Measurements from ENCODE around the gene RARS2. TPM values are rescaled to one million over a fixed set of nuclear protein-coding genes. Genes with fewer than 3 reads are reported as not detected.

The RARS2 gene
- total RNA-seq, 1 donor from 2014 or later = 48.3 TPM

DNA sequence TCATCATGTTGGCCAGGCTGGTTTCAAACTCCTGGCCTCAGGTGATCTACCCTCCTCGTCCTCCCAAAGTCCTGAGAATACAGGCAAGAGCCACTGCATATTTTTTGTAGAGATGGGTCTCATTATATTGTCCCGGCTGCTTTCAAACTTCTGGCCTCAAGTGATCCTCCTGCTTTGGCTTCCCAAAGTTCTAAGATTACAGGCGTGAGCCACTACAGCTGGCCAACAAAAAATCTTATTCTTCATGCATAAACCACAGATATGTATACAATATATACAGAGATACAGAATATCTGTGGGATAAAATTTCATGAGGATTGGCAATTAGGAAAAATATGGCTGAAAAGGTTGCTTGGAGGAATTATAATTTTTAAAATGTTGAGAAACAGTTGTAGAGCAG, 67.1 kb downstream of the RARS2 start:
- H3K9ac ChIP-seq (ENCODE audit: low read length) = no peak overlapping the region
- peaks cover 8% of the 10 kb centered on the region for H3K36me3 Mint-ChIP-seq (ENCODE audit: low read depth, unreplicated experiment)
- no peak overlapping the region for H3K4me3 ChIP-seq (ENCODE audit: insufficient read depth, low read depth, low read length)
- TF ChIP-seq EZH2 (IDR thresholded peaks at IDR 0.05; ENCODE audit: insufficient read depth, low read length) = no peak
- H3K9me3 ChIP-seq (ENCODE audit: insufficient read depth, low read depth, low read length) = no peaks in the 10 kb centered on the region
- H3K9me3 Mint-ChIP-seq (ENCODE audit: unreplicated experiment) = no peaks in the 10 kb centered on the region
- no peak overlapping the region for H3K27ac Mint-ChIP-seq (ENCODE audit: unreplicated experiment)
- DNase-seq (ENCODE audit: low read depth) (no peak), FAIRE-seq (no peak)
- no peak overlapping the region for H3K4me2 ChIP-seq (ENCODE audit: low read length)
- peaks cover 11% of the 10 kb centered on the region for H3K79me2 ChIP-seq (ENCODE audit: insufficient read depth, low read length)
- no peak overlapping the region for H3K27ac ChIP-seq (ENCODE audit: low read depth, low read length)
- no peak overlapping the region for H2AFZ ChIP-seq (ENCODE audit: low read depth, low read length)
- no peaks in the 10 kb centered on the region for H3K4me1 ChIP-seq (ENCODE audit: insufficient read depth, low read length)
- H3K36me3 ChIP-seq (ENCODE audit: insufficient read depth, low read length) = peaks cover 36% of the 10 kb centered on the region
- H4K20me1 ChIP-seq (ENCODE audit: insufficient read depth, low read length) = peaks cover 12% of the 10 kb centered on the region
- no peaks in the 10 kb centered on the region for H3K4me1 Mint-ChIP-seq (ENCODE audit: low read depth, unreplicated experiment)
- no peaks in the 10 kb centered on the region for H3K27me3 Mint-ChIP-seq (ENCODE audit: low read depth, unreplicated experiment)
- no peak overlapping the region for H3K4me3 Mint-ChIP-seq (ENCODE audit: unreplicated experiment)
- no peaks in the 10 kb centered on the region for H3K27me3 ChIP-seq (ENCODE audit: insufficient read depth, low read length)

DNA sequence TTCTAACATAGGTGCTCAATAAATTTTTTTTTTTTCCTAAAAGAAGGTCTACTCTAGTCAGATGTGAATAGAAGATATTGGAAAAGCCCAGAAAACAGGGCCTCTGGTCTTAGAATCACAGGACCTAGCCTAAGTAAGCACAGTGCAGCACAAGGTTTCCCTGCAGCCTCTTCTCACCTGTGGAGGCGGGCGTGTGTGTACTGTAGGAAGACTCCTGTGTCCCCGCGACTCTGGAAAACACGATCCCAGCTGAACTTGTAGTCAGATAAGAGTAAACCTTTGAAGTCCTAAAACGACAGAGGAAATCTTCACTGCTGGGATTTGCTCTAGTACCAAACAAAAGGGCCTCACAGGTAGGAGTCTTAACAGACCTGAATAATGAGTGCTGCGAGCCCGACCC, 71.3 kb downstream of the RARS2 start:
- peaks cover 56% of the 10 kb centered on the region for H3K36me3 ChIP-seq (ENCODE audit: insufficient read depth, low read length)
- H4K20me1 ChIP-seq (ENCODE audit: insufficient read depth, low read length) = no peaks in the 10 kb centered on the region
- H3K4me3 Mint-ChIP-seq (ENCODE audit: unreplicated experiment) = no peak overlapping the region
- DNase-seq (ENCODE audit: low read depth) = no peak
- no peaks in the 10 kb centered on the region for H3K4me1 ChIP-seq (ENCODE audit: insufficient read depth, low read length)
- H3K4me3 ChIP-seq (ENCODE audit: insufficient read depth, low read depth, low read length) = no peak overlapping the region
- H3K79me2 ChIP-seq (ENCODE audit: insufficient read depth, low read length) = no peaks in the 10 kb centered on the region
- no peaks in the 10 kb centered on the region for H3K27me3 Mint-ChIP-seq (ENCODE audit: low read depth, unreplicated experiment)
- H3K36me3 Mint-ChIP-seq (ENCODE audit: low read depth, unreplicated experiment) = peaks cover 12% of the 10 kb centered on the region
- TF ChIP-seq, protein P1, sequence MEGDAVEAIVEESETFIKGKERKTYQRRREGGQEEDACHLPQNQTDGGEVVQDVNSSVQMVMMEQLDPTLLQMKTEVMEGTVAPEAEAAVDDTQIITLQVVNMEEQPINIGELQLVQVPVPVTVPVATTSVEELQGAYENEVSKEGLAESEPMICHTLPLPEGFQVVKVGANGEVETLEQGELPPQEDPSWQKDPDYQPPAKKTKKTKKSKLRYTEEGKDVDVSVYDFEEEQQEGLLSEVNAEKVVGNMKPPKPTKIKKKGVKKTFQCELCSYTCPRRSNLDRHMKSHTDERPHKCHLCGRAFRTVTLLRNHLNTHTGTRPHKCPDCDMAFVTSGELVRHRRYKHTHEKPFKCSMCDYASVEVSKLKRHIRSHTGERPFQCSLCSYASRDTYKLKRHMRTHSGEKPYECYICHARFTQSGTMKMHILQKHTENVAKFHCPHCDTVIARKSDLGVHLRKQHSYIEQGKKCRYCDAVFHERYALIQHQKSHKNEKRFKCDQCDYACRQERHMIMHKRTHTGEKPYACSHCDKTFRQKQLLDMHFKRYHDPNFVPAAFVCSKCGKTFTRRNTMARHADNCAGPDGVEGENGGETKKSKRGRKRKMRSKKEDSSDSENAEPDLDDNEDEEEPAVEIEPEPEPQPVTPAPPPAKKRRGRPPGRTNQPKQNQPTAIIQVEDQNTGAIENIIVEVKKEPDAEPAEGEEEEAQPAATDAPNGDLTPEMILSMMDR (IDR thresholded peaks at IDR 0.05; ENCODE audit: insufficient read depth, low read depth, low read length) = no peak
- no peak for TF ChIP-seq EZH2 (IDR thresholded peaks at IDR 0.05; ENCODE audit: insufficient read depth, low read length)
- H3K27me3 ChIP-seq (ENCODE audit: insufficient read depth, low read length) = no peaks in the 10 kb centered on the region
- no peak overlapping the region for H2AFZ ChIP-seq (ENCODE audit: low read depth, low read length)
- H3K9ac ChIP-seq (ENCODE audit: low read length) = no peak overlapping the region
- H3K4me1 Mint-ChIP-seq (ENCODE audit: low read depth, unreplicated experiment) = no peaks in the 10 kb centered on the region
- H3K9me3 Mint-ChIP-seq (ENCODE audit: unreplicated experiment) = no peaks in the 10 kb centered on the region
- no peak overlapping the region for H3K27ac ChIP-seq (ENCODE audit: low read depth, low read length)
- FAIRE-seq = no peak
- H3K27ac Mint-ChIP-seq (ENCODE audit: unreplicated experiment) = no peak overlapping the region
- H3K9me3 ChIP-seq (ENCODE audit: insufficient read depth, low read depth, low read length) = no peaks in the 10 kb centered on the region
- H3K4me2 ChIP-seq (ENCODE audit: low read length) = no peak overlapping the region

DNA sequence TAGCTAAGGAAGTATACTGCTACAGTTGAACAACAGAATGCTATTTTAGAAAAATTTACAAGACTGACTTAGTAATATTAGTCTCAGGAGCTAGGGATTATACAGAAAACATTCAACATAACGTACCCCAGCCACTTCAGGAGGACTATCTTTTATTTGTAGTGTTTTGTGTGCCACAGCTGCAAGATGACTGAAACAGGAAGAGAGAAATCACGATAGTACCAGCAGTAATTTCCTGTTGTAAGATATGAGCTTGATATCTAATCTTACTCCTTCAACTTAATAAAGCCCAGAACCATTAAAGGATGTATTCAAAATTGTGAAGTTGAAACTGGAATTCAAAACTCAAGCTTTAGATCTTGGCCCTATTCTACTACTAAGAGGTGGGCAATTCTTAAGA, 75.0 kb downstream of the RARS2 start:
- Histone ChIP-seq H3K4me1 (ENCODE audit: insufficient read depth, low read length) (no peaks in the 10 kb centered on the region), H3K27ac (ENCODE audit: low read depth, low read length) (no peak overlapping the region), H3K79me2 (ENCODE audit: insufficient read depth, low read length) (no peaks in the 10 kb centered on the region), H3K4me2 (ENCODE audit: low read length) (no peak overlapping the region), H3K9ac (ENCODE audit: low read length) (no peak overlapping the region), H3K9me3 (ENCODE audit: insufficient read depth, low read depth, low read length) (no peaks in the 10 kb centered on the region), H3K4me3 (ENCODE audit: insufficient read depth, low read depth, low read length) (no peak overlapping the region), H3K36me3 (ENCODE audit: insufficient read depth, low read length) (peaks cover 73% of the 10 kb centered on the region), H2AFZ (ENCODE audit: low read depth, low read length) (no peak overlapping the region), H3K27me3 (ENCODE audit: insufficient read depth, low read length) (no peaks in the 10 kb centered on the region), H4K20me1 (ENCODE audit: insufficient read depth, low read length) (no peaks in the 10 kb centered on the region)
- H3K9me3 Mint-ChIP-seq (ENCODE audit: unreplicated experiment) = no peaks in the 10 kb centered on the region
- no peaks in the 10 kb centered on the region for H3K4me1 Mint-ChIP-seq (ENCODE audit: low read depth, unreplicated experiment)
- no peaks in the 10 kb centered on the region for H3K27me3 Mint-ChIP-seq (ENCODE audit: low read depth, unreplicated experiment)
- H3K36me3 Mint-ChIP-seq (ENCODE audit: low read depth, unreplicated experiment) = peaks cover 7% of the 10 kb centered on the region
- FAIRE-seq (no peak), DNase-seq (ENCODE audit: low read depth) (no peak)
- H3K4me3 Mint-ChIP-seq (ENCODE audit: unreplicated experiment) = no peak overlapping the region
- no peak overlapping the region for H3K27ac Mint-ChIP-seq (ENCODE audit: unreplicated experiment)
- no peak for TF ChIP-seq EZH2 (IDR thresholded peaks at IDR 0.05; ENCODE audit: insufficient read depth, low read length)
- TF ChIP-seq, protein P1 (IDR thresholded peaks at IDR 0.05; ENCODE audit: insufficient read depth, low read depth, low read length) = no peak
